GM19035 (cell line): Measurements from ENCODE around the gene PPP1R14D.
A peak's percentile ranks its signal among the peaks of the same experiment; 100 is the strongest.

Experiments
- ATAC-seq: cut with Tn5 transposase; IDR thresholded peaks from one replicate; pipeline ENCODE4 v1.9.1; 2021; ENCODE audit not compliant: unreplicated experiment

The PPP1R14D gene

DNA sequence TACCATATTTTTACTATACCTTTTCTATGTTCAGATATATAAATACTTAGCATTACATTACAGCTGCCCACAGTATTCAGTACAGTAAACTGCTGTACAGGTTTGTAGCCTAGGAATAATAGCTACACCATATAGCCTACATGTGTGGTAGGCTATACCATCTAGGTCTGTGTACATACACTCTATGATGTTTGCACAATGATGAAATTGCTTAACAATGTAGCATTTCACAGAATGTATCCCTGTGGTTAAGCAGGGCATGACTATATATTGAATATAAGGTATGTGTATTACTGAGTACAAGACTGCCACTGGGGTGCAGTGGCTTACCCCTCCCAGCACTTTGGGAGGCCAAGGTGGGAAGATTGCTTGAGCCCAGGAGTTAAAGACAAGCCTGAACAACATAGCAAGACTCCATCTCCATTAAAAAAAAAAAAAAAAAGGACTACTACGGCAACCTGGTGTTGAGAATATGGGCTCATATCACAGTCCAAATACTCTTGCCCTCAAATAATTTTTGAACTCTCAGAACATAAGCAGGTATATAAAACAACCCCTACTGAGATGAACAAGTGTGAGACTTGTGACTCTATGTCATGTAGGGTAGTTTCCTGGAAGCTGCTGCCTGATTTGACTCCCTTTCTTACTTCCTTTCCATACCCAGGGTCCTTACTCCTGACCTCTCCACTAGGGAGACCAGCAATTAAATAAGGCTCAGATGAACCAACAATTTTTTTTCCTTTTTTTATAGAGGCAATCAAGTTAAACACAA lies 4.8 kb downstream of the PPP1R14D start:
- no peak for ATAC-seq

DNA sequence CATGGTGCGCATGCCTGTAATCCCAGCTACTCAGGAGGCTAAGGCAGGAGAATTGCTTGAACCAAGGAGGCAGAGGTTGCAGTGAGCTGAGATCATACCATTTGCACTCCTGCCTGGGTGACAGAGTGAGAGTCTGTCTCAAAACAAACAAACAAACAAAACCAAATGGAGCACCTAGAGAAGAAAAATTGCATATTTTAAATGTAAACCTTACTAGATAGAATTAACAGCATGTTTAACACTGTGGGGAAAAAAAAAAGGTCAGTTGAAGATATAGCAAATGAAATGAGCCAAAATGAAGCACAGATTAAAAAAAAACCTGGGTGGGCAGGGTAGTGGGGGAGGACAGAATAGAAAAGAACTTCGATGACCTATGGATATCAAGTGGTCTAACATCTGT lies 7.3 kb downstream of the PPP1R14D start:
- ATAC-seq: no peak

DNA sequence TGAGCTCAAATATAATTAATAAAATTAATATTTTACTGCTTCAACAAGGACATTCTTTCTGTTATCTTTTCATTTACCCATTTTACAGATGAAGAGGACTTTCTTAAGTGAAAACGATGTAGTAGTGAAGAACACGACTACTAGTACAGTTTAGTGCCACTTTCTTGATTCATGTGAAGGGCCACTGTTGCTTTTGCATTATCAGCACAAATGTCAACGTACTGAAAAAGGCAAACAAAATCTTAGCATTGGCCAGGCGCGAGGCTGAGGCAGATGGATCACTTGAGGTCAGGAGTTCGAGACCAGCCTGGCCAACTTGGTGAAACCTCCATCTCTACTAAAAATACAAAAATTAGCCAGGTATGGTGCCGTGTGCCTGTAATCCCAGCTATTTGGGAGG lies 9.5 kb downstream of the PPP1R14D start:
- no peak for ATAC-seq

DNA sequence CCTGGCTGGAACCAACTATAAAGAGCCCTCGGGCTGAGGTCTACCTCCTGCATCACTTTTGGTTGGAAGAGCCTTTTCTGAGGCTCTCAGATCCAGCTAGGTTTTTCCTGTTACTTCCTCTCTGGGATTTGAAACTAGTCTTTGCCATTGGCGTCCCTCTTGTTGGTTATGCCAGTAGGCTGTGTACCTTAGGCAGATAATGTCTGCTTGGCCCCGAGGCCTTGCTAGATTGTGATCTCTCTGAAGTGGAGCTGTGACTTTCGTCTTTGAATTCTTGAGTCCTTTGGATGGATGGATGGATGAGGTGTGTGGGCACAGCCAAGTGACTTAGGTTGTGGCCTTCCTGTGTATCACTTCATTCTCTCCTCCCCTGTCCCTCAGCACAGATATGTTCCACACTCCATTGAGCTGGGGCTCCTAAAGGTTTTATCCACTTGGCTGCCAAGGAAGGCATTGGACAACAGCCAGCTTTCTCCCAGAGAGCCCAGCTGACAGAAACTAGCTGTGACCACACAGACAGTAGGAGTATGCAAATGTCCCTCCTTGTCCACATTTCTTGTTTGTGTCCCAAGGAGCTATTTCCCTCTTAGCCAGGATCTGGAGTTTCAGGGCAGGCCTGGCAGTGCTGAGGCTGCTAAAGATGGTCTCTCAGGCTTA lies 13.3 kb downstream of the PPP1R14D start:
- no peak for ATAC-seq

DNA sequence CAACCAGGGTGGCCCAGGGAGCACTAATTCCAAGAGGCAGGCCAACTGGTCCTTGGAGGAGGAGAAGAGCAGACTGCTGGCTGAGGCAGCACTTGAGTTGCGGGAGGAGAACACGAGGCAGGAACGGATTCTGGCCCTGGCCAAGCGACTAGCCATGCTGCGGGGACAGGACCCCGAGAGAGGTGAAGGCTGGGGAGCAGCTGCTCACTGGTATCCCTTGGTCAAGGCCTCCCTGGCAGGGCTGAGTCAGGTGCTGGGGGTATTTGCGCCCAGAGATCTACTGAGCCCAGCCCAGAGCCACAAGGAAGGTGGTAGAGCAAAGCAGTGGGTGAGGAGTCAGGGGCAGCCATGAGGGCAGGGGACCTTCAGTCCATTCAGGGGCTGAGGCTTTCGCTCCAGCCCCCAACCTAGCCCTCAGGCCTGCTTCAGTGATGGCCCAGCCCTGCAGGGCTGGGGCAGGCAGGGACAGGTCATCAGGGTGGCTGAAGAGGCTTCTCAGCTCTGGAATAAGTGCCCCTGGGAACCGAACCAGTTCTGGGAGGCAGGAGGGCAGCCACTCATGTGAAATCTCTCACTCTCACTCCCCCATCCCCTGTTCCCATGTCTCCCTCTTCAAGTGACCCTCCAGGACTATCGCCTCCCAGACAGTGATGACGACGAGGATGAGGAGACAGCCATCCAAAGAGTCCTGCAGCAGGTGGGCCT lies 15.6 kb downstream of the PPP1R14D start:
- ATAC-seq: no peak

DNA sequence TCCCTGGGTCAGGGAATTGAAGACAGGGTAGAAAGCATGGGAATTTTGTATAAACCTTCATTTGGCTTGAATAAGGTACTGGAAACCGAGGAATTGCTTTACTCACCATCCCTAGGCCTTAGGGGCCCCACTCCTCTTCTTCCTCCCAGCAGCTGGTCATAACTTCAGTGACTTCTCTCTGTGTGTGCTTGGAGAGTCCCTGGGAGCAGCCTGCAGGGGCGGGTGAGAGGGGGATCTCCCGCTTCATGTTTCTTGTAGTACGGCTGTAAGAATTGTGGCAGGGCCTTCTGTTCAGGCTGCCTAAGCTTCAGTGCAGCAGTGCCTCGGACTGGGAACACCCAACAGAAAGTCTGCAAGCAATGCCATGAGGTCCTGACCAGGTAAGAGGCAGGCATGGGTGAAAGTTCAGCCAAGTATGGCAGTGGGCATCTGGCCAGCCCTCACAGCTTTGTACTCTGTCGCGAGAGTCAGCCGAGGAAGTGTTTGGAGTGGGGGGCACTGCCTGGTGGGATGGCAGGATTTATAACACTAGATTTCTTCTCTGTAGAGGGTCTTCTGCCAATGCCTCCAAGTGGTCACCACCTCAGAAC lies 19.6 kb downstream of the PPP1R14D start:
- no peak for ATAC-seq

DNA sequence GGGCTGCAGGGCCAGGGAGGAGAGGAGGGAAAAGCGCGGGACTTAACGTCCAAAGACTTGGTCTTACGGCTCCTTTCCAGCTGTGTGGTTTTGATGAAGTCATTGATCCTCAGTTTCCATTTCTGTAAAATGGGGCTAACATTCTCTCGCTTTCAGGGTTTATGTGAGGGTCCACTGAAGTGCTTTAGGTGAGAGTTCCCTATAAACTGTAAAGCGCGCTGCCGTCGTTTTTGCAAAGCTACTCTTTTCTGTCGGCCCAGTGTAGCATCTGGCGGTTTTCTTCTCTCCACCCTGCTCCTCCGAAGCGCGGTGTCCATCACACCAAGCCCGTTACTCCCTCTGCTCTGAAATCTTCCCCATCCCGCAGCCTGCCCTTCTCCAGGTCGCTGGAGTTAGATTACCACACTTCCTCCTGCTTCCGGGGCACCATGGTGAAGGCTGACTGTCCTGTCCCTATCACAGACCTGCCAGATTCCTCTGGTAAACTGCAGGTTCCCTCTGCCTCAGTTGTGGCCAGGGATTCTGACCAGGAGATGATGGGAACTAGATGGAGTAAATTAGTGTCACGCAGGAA lies 20.5 kb downstream of the PPP1R14D start:
- no peak for ATAC-seq

DNA sequence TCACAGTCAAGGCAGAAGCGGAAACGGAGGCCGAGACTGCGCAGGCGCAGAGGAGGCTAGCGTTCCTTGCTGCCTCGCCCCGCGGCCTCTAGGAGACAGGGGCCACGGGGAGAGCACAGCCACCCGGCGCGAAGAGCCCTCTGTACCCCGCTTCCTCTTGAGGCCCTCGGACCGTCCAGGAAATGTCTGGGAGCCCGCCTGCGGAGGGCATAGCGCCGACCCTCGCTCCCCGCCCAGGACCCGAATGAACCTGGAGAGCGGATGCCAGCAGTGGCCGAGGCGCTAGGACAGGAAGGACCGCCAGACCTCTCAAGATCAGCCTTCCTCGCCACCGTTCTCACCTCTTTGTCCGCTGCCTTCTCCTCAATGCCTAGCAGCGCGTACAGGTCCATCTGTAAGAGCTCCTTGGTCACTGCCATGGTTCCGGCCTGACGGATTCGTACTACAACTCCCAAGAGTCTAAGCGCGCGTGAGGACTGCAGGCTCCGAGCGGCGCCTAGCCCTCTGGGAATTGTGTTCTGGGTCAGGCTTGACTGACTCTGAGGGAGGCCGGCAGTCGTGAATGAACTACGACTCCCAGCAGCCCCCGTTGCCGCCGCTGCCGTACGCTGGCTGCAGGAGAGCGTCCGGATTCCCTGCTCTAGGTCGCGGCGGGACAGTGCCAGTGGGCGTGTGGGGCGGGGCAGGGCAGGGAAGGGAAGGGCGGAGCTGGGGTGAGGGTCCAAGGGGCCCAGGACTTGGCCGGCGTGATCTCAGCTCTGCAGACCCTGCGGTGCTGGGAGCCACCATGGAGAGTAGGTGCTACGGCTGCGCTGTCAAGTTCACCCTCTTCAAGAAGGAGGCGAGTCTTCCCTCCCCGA lies 21.2 kb downstream of the PPP1R14D start, which contains the start of the genes DNAJC17 and ZFYVE19:
Gene DNAJC17 (minus strand): TSS at position 446 of the 860 bp plus-strand sequence. CDS start 27 bp downstream, at position 419.
Gene ZFYVE19 (plus strand): TSS at position 62 of the 860 bp plus-strand sequence. CDS start 501 bp downstream, at position 563.
- peak; percentile 92 for ATAC-seq

DNA sequence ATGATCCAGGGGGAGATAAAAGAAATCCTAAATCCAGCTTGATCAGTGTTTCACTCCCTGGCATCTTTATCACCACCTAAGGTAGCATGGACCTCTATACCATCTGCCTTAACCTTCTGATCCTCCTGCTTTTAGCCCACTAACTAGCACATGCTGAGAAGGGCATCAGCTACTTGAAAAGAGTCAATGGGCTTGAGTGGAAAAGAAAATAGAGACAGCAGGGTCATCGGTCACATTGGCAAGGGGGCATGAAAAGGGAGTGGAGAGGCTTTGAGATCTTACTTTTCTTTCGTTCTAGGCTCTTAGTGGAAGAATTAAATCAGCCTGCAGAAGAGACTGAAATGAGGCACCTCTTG lies 21.9 kb downstream of the PPP1R14D start:
- ATAC-seq: no peak

DNA sequence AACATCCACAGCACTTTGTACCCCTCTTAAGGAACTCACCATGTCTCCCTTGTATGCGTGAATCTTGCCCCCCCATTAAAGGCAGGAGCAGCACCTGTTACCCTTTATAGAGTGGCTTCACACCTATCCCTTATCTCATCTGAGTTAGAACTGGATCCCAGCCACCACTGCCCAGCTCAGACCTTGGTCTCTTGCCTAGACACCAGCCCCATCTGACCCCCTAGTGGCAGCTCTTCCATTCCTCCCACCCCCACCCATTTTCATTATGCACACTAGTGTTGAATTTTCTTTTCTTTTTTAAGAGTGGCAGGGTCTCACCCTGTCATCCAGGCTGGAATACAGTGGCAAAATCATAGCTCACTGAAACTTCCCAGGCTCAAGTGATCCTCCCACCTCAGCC lies 24.8 kb downstream of the PPP1R14D start:
- no peak for ATAC-seq

DNA sequence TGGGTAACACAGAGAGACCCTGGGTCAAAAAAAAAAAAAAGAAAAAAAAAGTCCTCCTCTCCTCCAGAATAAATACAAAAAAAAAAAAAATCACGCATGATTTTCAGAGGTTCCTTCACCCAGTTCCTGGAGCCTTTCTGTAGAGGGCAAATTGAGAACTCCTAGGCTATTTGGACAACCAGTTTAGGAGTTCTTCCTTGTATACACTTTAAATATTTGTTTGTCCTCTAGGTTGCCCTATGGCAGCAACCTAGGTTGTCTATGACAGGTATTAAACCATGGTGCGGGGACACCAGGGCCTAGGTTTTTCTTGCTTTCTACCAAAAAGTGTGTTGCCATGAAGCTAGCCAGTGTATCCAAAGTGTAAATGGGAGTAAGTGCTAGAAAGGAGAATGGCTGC lies 25.4 kb downstream of the PPP1R14D start:
- ATAC-seq: no peak

DNA sequence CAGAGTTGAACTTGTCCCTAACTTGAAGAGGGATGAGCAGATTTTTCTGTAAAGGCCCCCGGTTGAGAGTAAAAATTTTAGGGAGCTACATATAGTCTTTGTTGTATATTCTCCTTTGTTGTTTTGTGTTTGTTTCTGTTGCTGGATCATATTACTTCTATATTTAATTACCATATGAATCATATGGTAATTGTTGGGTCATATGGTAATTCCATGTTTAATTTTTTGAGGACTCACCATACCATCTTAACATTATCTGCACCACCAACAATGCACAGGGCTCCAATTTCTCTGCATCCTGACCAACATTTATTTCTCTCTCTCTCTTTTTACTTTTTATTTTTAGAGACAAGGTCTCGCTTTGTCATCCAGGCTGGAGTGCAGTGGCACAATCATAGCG lies 29.0 kb downstream of the PPP1R14D start:
- ATAC-seq: no peak

DNA sequence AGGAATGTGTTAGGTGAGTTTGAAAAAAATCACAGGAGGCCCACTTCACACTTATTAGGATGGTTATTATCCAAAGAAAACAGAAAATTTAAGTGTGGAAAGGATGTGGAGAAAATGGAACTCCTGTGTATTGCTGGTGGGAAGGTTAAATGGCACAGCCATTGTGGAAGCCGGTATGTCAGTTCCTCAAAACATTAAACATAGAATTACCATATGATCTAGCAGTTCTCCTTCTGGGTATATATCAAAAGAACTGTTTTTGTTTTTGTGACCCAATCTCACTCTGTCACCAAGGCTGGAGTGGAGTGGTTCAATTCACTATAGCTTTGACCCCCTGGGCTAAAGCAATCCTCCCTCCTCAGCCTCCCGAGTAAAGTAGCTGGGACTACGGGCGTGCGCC lies 32.0 kb downstream of the PPP1R14D start:
- ATAC-seq: no peak

DNA sequence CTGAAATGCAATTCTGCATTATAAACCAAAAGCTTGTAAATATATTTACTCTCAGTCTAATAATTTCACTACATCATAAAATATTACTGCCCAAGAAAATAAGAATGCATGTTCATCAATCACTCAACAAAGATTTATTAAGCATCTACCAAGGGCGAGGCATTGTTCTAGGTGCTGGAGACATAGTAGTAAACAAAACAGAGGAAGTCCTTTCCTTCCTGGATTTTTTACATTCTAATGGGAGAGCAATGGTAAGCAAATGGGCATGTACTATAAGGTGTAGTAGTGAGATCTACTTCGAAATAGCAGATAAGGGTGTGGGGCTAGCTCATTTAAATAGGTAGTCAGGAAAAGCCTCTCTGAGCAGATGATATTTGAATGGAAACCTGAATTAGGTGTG lies 32.5 kb downstream of the PPP1R14D start:
- no peak for ATAC-seq

DNA sequence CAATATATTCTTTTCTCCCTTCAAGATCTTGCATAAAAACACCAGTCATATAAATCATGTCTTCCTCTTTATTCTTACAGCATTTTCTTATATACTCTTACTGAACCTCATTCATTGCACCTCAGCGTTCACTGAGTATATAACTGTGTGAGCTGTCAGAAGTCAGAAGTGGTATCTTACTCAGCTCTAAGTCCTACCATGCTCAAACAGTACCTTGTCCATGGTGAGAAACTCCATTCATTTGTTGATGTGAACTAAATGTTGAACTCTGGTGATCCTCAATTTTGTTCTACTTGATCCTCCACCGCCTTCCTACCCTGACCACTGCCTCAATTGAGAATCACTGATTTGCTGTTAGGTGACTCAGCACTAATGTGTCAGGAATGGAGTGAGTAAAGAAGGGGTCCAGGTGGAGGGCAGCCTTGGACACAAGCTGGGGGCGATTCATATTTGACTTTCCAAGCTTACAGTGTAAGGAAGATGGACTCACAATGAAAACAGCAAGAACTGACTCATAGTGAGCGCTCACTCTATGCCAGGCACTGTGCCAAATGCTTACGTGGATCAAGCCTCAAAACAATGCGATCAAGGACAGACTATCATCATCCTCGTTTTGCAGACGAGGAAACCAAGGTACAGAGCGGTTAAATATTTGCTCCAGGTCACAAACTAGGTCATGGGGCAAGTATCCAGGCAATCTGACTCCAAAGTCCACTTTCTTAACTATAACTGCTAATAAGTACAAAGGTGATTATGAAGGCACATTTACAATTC lies 35.1 kb downstream of the PPP1R14D start:
- no peak for ATAC-seq

DNA sequence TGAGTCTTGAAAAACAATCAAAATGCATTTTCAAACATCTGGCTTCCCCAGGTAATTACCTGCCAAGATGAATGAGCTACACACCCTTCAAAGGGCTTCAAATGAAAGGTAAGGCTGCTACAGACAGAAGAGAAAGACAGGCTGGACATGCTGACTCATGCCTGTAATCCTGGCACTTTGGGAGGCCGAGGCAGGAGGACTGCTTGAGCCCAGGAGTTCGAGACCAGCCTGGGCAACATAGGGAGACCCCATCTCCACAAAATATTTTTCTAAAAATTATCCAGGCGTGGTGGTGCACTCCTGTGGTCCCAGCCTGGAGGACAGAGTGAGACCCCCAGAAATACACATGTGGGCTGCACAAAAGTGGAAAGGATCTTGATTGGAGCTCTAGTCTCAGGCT lies 36.1 kb downstream of the PPP1R14D start:
- ATAC-seq: no peak

DNA sequence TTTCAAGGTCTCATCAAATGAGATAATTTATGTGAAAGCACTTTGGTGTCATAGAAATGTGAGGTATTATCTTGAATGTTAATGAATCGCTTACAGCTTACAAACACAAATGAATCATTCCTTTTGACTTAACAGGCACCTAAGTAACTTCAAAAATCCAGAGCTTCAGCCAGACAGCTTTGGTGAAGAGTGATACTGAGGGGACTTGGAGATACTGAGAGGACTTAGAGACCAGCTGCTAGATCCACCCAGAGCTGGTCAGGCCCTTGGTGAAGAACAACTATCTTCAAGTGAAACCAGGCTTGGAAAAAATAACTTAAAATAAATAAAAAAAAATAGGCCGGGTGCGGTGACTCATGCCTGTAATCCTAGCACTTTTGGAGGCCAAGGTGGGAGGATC lies 37.8 kb downstream of the PPP1R14D start:
- ATAC-seq: no peak

DNA sequence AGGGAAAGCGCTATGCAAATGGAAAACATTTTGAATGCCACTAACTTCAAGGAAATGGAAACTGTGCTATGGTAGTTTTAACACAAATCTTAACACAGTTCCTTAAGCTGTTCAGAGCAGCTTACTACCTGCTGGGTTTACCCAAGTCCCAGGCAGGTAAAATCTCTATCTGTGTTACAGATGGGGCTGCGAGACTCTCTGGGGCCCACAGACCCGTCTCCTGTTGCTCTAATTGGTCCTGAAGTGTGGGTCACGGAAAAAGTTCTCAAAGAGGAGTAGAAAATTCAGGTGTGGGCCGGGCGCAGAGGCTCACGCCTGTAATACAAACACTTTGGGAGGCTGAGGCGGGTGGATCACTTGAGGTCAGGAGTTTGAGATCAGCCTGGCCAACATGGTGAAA lies 38.5 kb downstream of the PPP1R14D start:
- no peak for ATAC-seq

DNA sequence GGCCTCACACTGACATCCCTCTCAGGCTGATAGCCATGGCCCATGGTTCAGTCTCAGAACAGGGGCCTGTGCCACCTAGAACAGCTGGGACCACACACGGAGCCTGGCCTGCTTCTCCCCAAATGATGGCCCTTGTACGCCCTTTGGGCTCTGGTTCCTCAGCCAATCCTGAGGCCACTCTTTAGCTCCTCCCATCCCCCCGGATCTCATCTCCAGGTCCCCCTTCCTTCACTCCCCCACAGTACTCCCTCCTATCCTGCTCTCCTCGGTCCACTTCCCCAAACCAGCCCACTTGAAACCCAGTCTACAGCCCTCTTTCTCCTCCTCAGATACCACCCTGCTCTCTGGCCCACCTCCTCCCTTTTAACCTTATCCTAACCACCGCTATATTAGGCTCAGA lies 39.4 kb downstream of the PPP1R14D start:
- ATAC-seq: no peak

DNA sequence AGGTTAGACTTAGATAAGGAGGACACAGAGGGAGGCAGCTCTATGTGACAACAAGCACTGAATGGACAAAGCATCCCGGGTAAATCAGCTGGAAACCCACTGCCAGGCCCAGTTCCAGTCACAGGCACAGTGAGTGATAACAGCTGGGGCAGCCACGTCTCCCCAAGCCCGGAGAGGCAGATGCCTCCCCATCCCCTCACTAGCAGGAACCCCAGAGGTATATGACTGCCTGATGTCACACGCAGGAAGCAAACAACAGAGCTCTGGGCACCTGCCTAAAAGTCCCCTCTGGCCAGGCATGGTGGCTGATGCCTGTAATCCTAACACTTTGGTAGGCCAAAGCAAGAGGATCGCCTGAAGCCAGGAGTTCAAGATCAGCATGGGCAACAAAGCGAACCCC lies 40.5 kb downstream of the PPP1R14D start:
- ATAC-seq: no peak
